SK-N-SH (cell line): ENCODE measurements around the gene HIPK2.

Experiments used
- EZH2phosphoT487 ChIP-seq: fragments of 200-600 bp; sonication (generic); IDR thresholded peaks from 2 replicates; pipeline ENCODE4 v1.6.1; 2017; ENCODE audit warnings: low read depth, mixed run types, mild to moderate bottlenecking, antibody characterized with exemption, moderate library complexity, borderline replicate concordance
- TF ChIP-seq, protein P1 (sequence below): fragments of 200-600 bp; sonication (generic); IDR thresholded peaks from 2 replicates; pipeline ENCODE4 v1.6.1; 2017; ENCODE audit warnings: antibody characterized with exemption, mild to moderate bottlenecking, moderate library complexity
- TF ChIP-seq, protein P2 (sequence below): IDR thresholded peaks from 2 replicates; pipeline ENCODE4; 2012
- TF ChIP-seq, protein P3 (sequence below): IDR thresholded peaks from 2 replicates; pipeline ENCODE4 v1.6.1; 2012; ENCODE audit warnings: mild to moderate bottlenecking, low read depth, low read length, moderate library complexity

DNA sequence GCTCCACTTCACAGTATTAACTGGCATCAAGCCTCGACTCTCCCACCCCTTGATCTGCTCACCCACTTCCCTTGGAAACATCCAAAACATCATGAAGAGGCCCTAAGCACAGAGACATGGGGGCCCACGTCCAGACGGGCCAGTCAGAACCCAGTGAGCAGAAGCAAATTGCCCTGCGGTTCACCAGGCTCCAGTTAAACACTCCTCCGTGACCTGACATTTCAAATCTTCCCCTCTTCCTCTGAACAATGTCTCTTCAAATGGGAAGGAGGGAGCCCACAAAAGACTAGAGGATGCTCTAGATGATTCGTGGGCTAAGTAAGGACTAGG, 209.5 kb downstream of the HIPK2 start:
- no peak for TF ChIP-seq EZH2phosphoT487
- TF ChIP-seq, protein P1, sequence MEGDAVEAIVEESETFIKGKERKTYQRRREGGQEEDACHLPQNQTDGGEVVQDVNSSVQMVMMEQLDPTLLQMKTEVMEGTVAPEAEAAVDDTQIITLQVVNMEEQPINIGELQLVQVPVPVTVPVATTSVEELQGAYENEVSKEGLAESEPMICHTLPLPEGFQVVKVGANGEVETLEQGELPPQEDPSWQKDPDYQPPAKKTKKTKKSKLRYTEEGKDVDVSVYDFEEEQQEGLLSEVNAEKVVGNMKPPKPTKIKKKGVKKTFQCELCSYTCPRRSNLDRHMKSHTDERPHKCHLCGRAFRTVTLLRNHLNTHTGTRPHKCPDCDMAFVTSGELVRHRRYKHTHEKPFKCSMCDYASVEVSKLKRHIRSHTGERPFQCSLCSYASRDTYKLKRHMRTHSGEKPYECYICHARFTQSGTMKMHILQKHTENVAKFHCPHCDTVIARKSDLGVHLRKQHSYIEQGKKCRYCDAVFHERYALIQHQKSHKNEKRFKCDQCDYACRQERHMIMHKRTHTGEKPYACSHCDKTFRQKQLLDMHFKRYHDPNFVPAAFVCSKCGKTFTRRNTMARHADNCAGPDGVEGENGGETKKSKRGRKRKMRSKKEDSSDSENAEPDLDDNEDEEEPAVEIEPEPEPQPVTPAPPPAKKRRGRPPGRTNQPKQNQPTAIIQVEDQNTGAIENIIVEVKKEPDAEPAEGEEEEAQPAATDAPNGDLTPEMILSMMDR: no peak
- TF ChIP-seq, protein P2, sequence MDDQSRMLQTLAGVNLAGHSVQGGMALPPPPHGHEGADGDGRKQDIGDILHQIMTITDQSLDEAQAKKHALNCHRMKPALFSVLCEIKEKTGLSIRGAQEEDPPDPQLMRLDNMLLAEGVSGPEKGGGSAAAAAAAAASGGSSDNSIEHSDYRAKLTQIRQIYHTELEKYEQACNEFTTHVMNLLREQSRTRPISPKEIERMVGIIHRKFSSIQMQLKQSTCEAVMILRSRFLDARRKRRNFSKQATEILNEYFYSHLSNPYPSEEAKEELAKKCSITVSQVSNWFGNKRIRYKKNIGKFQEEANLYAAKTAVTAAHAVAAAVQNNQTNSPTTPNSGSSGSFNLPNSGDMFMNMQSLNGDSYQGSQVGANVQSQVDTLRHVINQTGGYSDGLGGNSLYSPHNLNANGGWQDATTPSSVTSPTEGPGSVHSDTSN: no peak
- TF ChIP-seq, protein P3, sequence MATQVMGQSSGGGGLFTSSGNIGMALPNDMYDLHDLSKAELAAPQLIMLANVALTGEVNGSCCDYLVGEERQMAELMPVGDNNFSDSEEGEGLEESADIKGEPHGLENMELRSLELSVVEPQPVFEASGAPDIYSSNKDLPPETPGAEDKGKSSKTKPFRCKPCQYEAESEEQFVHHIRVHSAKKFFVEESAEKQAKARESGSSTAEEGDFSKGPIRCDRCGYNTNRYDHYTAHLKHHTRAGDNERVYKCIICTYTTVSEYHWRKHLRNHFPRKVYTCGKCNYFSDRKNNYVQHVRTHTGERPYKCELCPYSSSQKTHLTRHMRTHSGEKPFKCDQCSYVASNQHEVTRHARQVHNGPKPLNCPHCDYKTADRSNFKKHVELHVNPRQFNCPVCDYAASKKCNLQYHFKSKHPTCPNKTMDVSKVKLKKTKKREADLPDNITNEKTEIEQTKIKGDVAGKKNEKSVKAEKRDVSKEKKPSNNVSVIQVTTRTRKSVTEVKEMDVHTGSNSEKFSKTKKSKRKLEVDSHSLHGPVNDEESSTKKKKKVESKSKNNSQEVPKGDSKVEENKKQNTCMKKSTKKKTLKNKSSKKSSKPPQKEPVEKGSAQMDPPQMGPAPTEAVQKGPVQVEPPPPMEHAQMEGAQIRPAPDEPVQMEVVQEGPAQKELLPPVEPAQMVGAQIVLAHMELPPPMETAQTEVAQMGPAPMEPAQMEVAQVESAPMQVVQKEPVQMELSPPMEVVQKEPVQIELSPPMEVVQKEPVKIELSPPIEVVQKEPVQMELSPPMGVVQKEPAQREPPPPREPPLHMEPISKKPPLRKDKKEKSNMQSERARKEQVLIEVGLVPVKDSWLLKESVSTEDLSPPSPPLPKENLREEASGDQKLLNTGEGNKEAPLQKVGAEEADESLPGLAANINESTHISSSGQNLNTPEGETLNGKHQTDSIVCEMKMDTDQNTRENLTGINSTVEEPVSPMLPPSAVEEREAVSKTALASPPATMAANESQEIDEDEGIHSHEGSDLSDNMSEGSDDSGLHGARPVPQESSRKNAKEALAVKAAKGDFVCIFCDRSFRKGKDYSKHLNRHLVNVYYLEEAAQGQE: no peak
